ENCODE measurements around the gene TBC1D22A. TPM values are rescaled to one million over a fixed set of nuclear protein-coding genes. Genes with fewer than 3 reads are reported as not detected.

Gene TBC1D22A, protein sequence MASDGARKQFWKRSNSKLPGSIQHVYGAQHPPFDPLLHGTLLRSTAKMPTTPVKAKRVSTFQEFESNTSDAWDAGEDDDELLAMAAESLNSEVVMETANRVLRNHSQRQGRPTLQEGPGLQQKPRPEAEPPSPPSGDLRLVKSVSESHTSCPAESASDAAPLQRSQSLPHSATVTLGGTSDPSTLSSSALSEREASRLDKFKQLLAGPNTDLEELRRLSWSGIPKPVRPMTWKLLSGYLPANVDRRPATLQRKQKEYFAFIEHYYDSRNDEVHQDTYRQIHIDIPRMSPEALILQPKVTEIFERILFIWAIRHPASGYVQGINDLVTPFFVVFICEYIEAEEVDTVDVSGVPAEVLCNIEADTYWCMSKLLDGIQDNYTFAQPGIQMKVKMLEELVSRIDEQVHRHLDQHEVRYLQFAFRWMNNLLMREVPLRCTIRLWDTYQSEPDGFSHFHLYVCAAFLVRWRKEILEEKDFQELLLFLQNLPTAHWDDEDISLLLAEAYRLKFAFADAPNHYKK
- total RNA-seq (39.4 TPM), polyA plus RNA-seq (ENCODE audit: insufficient read depth, low read depth, low replicate concordance) (24.6 TPM)
- long read RNA-seq, donor 1, partial matches to known transcripts: 5 of 5 reads
- long read RNA-seq, donor 1, other reads (novel, unspliced or antisense): 0 of 5 reads
- long read RNA-seq, donor 2, partial matches to known transcripts: 0 of 5 reads
- long read RNA-seq, donor 2, other reads (novel, unspliced or antisense): 0 of 5 reads
- long read RNA-seq, donor 3, partial matches to known transcripts: 0 of 2 reads
- long read RNA-seq, donor 3, other reads (novel, unspliced or antisense): 0 of 2 reads
- long read RNA-seq, donor 4, transcript TBC1D22A-201 (13 exons, 3,787 nt): major isoform, 5 of 5 reads
- long read RNA-seq, donor 4, partial matches to known transcripts: 0 of 5 reads
- long read RNA-seq, donor 4, other reads (novel, unspliced or antisense): 0 of 5 reads
- long read RNA-seq, donor 5: 0 reads
- long read RNA-seq, donor 6, partial matches to known transcripts: 0 of 3 reads
- long read RNA-seq, donor 6, other reads (novel, unspliced or antisense): 0 of 3 reads
- long read RNA-seq, donor 7, transcript TBC1D22A-201 (13 exons, 3,787 nt): major isoform, 14 of 41 reads
- long read RNA-seq, donor 7, partial matches to known transcripts: 13 of 41 reads
- long read RNA-seq, donor 7, other reads (novel, unspliced or antisense): 14 of 41 reads
- long read RNA-seq, donor 8, partial matches to known transcripts: 9 of 9 reads
- long read RNA-seq, donor 8, other reads (novel, unspliced or antisense): 0 of 9 reads
- long read RNA-seq, donor 9, partial matches to known transcripts: 5 of 5 reads
- long read RNA-seq, donor 9, other reads (novel, unspliced or antisense): 0 of 5 reads
- long read RNA-seq, donor 10, partial matches to known transcripts: 0 of 1 reads
- long read RNA-seq, donor 10, other reads (novel, unspliced or antisense): 0 of 1 reads

- Histone ChIP-seq H3K4me3 (ENCODE audit: low read length in 3 of 3) (peak within 1 kb of the TSS; percentile 83 to 93 (median 88)), H3K4me1 (ENCODE audit: control insufficient read depth in 2 of 3, insufficient read depth in 2 of 3, low read depth in 1 of 3, low read length in 3 of 3) (peaks cover 2 to 13% (median 10%) of the 10 kb centered on the region in 3 donors), H3K9me3 (ENCODE audit: control insufficient read depth in 2 of 3, insufficient read depth in 1 of 3, low read length in 3 of 3) (no peaks in the 10 kb centered on the region), H3K36me3 (ENCODE audit: control insufficient read depth in 2 of 3, insufficient read depth in 3 of 3, low read length in 3 of 3) (no peaks in the 10 kb centered on the region), H3K9ac (ENCODE audit: low read length in 3 of 3) (peak within 1 kb of the TSS; percentile 82 to 96 (median 91)), H3K27ac (ENCODE audit: low read depth in 2 of 2, low read length in 2 of 2) (peak within 1 kb of the TSS; percentile 92 to 96), H3K27me3 (ENCODE audit: control insufficient read depth, insufficient read depth, low read length) (no peaks in the 10 kb centered on the region)
- no peak for TF ChIP-seq CTCF (IDR thresholded peaks at IDR 0.05; ENCODE audit: borderline replicate concordance, extremely low read depth, insufficient read depth)
- intact Hi-C loops (cut with DNase I): no loop called here
- DNase-seq (peak; percentile 95 to 98 (median 96)), FAIRE-seq (no peak)
These were observed at the start of gene TBC1D22A for GRCh38 chr22:46762238-46763050. TSS of gene TBC1D22A (plus strand) at chr22:46762650. CDS start at chr22:46762787, 137 bp downstream.

DNA sequence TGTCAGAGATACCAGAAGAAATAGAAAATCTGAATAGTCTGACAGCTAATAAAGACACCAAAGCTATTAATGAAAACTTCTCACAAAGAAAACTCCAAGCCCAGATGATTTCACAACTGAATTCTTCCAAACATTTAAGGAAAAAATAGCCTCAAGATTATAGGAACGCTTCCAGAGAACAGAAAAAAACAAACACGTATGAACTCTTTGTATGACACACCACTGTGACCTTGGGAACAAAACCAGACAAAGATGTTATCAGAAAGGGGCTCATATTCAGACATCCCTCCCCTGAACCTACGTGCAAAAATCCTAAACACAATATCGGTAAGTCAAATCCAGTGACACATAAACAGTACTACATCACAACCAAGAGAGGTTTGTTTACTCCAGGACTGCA, 47.9 kb upstream of the TBC1D22A start:
- no peak overlapping the region for H3K9ac ChIP-seq (ENCODE audit: low read length in 3 of 3)
- no peaks in the 10 kb centered on the region for H3K9me3 ChIP-seq (ENCODE audit: control insufficient read depth in 2 of 3, insufficient read depth in 1 of 3, low read length in 3 of 3)
- DNase-seq (no peak), FAIRE-seq (no peak)
- no peaks in the 10 kb centered on the region for H3K4me1 ChIP-seq (ENCODE audit: control insufficient read depth in 2 of 3, insufficient read depth in 2 of 3, low read depth in 1 of 3, low read length in 3 of 3)
- intact Hi-C loops (cut with DNase I): no loop called here
- TF ChIP-seq CTCF (IDR thresholded peaks at IDR 0.05; ENCODE audit: borderline replicate concordance, extremely low read depth, insufficient read depth): no peak
- H3K36me3 ChIP-seq (ENCODE audit: control insufficient read depth in 2 of 3, insufficient read depth in 3 of 3, low read length in 3 of 3): peaks cover 9 to 32% (median 26%) of the 10 kb centered on the region in 3 donors
- H3K4me3 ChIP-seq (ENCODE audit: low read length in 3 of 3): no peak overlapping the region
- no peaks in the 10 kb centered on the region for H3K27me3 ChIP-seq (ENCODE audit: control insufficient read depth, insufficient read depth, low read length)
- no peak overlapping the region for H3K27ac ChIP-seq (ENCODE audit: low read depth in 2 of 2, low read length in 2 of 2)

DNA sequence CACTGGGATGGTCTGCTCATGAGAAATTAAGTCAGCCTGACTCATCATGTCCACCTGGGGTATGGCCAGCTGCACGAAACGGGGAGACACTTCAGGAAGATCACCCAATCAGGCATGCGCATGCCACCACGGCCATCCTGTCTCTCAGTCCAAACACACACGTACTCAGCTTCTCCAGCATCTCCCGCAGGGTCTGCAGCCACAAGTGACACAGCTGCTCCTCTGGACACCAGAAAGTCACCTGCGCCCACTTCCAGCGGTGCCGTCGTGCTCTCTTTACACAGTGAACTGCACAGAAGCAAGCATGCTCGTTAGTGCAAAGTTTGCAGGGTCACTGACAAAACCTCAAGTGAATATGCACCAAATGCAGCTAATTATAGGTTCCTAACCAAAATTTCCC, 42.5 kb upstream of the TBC1D22A start:
- FAIRE-seq (no peak), DNase-seq (no peak)
- Histone ChIP-seq H3K9me3 (ENCODE audit: control insufficient read depth in 2 of 3, insufficient read depth in 1 of 3, low read length in 3 of 3) (no peaks in the 10 kb centered on the region), H3K36me3 (ENCODE audit: control insufficient read depth in 2 of 3, insufficient read depth in 3 of 3, low read length in 3 of 3) (peaks cover 11 to 27% (median 21%) of the 10 kb centered on the region in 3 donors), H3K4me3 (ENCODE audit: low read length in 3 of 3) (no peak overlapping the region), H3K27ac (ENCODE audit: low read depth in 2 of 2, low read length in 2 of 2) (no peak overlapping the region), H3K27me3 (ENCODE audit: control insufficient read depth, insufficient read depth, low read length) (no peaks in the 10 kb centered on the region), H3K4me1 (ENCODE audit: control insufficient read depth in 2 of 3, insufficient read depth in 2 of 3, low read depth in 1 of 3, low read length in 3 of 3) (no peaks in the 10 kb centered on the region), H3K9ac (ENCODE audit: low read length in 3 of 3) (no peak overlapping the region)
- intact Hi-C loops (cut with DNase I): no loop called here
- no peak for TF ChIP-seq CTCF (IDR thresholded peaks at IDR 0.05; ENCODE audit: borderline replicate concordance, extremely low read depth, insufficient read depth)
